T-helper 17 cell (primary cell): ENCODE measurements around the gene GLIS1. TPM values are rescaled to one million over a fixed set of nuclear protein-coding genes. Genes with fewer than 3 reads are reported as not detected.

Experiments
- ATAC-seq: fragments of 150-1000 bp; cut with Tn5 transposase; 2 replicates; pipeline ENCODE4 v1.10.0; 2021; ENCODE audit warnings: mild to moderate bottlenecking, moderate library complexity
- DNase-seq, 3 donors: peaks; one replicate each; pipeline versions ENCODE4 v3.0.0 to v3.0.0-alpha.2; 2020 to 2021
- H3K9me3 ChIP-seq: one replicate; pipeline ENCODE4 v1.7.0; 2013; ENCODE audit warnings: low read length, mild to moderate bottlenecking; ENCODE audit not compliant: control insufficient read depth, poor library complexity, severe bottlenecking
- H3K27ac Mint-ChIP-seq: one replicate; pipeline ENCODE4 v1.8.0; 2022; ENCODE audit warnings: mild to moderate bottlenecking, moderate library complexity, mixed read lengths
- H3K27me3 Mint-ChIP-seq: one replicate; pipeline ENCODE4 v1.8.0; 2022; ENCODE audit warnings: mixed read lengths
- H3K36me3 Mint-ChIP-seq: one replicate; pipeline ENCODE4 v1.8.0; 2022; ENCODE audit warnings: low read depth, mixed read lengths
- H3K4me1 Mint-ChIP-seq: one replicate; pipeline ENCODE4 v1.8.0; 2022; ENCODE audit warnings: mild to moderate bottlenecking, mixed read lengths
- H3K4me3 Mint-ChIP-seq: one replicate; pipeline ENCODE4 v1.8.0; 2022; ENCODE audit warnings: mild to moderate bottlenecking, moderate library complexity, mixed read lengths
- total RNA-seq, 4 donors: library from RNA in 2 of 4; stranded (reverse) in 2 of 4; gene quantifications; one replicate each; pipeline ENCODE4 v1.2.3 and lab custom pipeline; 2022 to 2026

GLIS1 gene
- total RNA-seq, 2 donors from 2014 or later = not detected

DNA sequence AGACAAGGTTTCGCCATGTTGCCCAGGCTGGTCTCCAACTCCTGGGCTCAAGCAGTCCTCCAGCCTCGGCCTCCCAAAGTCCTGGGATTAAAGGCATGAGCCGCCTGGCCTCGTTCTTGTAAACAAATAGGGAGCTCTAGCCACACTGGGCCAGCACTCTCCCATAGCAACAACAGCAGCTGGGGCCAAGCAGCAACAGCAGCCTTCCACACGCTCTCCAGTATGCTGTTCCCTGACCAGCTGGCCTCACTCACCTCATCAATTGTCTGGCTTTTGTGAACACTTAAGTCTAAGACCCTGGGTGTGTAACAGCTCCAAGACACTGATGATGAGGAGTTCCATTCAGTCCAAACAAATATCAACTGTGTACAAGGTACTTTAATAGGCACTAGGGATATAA, 16.9 kb upstream of the GLIS1 start:
- H3K9me3 ChIP-seq = no peaks in the 10 kb centered on the region
- H3K4me3 Mint-ChIP-seq = no peak overlapping the region
- H3K4me1 Mint-ChIP-seq = peaks cover 7% of the 10 kb centered on the region
- DNase-seq (no peak), ATAC-seq (no peak)
- H3K27ac Mint-ChIP-seq = no peak overlapping the region
- peaks cover 2% of the 10 kb centered on the region for H3K36me3 Mint-ChIP-seq
- H3K27me3 Mint-ChIP-seq = no peaks in the 10 kb centered on the region

DNA sequence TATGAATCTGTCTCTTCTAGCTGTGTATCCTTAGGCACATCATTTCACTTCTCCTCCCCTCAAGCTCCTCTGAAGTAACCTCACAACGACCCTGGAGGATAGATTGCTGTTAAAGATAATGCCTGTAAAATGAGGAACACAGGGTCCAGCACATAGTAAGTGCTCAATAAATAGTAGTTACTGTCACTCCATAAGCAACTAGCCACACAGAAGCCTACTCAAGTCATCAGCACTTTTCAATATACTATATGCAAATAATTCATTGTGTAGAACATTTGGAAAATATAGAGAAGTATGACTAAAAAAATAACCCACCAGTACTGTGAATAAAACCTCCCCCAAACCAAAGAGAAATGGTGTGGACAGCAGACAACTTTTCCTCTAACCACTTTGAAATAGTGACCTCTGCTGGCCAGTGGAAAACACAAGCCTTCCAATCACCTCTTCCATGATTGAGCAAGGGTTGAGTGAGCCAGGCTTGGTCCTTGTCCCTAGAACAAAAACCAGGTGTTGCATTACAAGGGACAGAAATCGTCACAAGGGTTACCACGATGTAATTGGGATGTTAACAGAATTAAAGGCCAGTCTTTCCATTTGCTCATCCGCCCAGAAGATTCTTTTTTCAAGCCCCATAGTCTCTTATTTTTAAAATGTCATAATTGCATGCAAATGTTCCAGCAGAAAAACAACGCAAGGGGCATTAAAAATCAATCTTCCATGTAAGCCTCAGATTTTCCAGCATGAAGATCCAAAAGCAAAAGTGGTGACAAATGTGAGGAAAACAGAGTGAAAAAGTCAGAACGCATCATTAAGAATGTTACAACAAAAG, 15.7 kb upstream of the GLIS1 start:
- Mint-ChIP-seq H3K4me3 (no peak overlapping the region), H3K27ac (no peak overlapping the region), H3K4me1 (peaks cover 7% of the 10 kb centered on the region), H3K36me3 (peaks cover 2% of the 10 kb centered on the region), H3K27me3 (no peaks in the 10 kb centered on the region)
- no peak for ATAC-seq
- H3K9me3 ChIP-seq = no peaks in the 10 kb centered on the region
- no peak for DNase-seq

DNA sequence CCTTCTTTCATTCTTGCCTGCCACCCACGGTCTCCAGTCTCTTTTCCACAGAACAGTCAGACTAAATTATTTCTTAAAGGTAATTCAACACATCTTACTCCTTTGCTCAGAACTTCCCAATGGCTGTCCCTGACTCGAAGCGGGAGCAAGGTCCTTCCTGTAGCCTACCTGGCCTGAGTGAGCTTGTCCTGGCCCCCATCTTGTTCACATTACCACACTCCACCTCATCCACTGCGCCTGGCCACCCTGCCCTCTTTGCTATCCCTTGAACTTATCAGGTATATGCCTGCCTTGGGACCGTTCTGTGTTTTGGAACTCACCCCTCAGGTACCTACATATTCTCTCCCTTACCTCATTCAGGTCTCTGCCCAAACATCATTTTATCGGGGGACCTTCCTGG, 13.3 kb upstream of the GLIS1 start:
- Mint-ChIP-seq H3K4me3 (no peak overlapping the region), H3K27ac (no peak overlapping the region), H3K27me3 (peaks cover 6% of the 10 kb centered on the region), H3K36me3 (peaks cover 2% of the 10 kb centered on the region), H3K4me1 (peaks cover 6% of the 10 kb centered on the region)
- DNase-seq = no peak
- no peak for ATAC-seq
- no peaks in the 10 kb centered on the region for H3K9me3 ChIP-seq

DNA sequence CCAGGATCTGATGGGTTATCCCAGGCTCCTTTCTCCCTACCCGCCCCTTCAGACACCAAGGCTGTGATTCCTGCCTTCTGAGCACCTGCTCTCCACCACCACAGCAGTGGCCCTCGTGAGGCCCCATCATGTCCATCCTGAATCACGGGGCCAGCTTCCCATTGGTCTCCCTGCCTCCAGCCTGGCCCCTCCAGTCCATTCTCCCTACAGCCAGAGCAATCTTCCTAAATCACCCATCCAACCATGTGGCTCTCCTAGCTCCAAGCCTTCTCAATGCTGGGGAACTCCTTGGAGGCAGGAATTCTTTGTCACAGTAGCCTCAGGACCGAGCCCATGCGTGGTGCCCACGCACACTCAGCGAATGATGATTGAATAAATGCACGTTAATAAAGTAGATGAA, 8.9 kb upstream of the GLIS1 start:
- peaks cover 6% of the 10 kb centered on the region for H3K27me3 Mint-ChIP-seq
- H3K36me3 Mint-ChIP-seq = peaks cover 4% of the 10 kb centered on the region
- no peak overlapping the region for H3K27ac Mint-ChIP-seq
- H3K4me3 Mint-ChIP-seq = no peak overlapping the region
- DNase-seq (no peak), ATAC-seq (no peak)
- peaks cover 6% of the 10 kb centered on the region for H3K4me1 Mint-ChIP-seq
- H3K9me3 ChIP-seq = no peaks in the 10 kb centered on the region

DNA sequence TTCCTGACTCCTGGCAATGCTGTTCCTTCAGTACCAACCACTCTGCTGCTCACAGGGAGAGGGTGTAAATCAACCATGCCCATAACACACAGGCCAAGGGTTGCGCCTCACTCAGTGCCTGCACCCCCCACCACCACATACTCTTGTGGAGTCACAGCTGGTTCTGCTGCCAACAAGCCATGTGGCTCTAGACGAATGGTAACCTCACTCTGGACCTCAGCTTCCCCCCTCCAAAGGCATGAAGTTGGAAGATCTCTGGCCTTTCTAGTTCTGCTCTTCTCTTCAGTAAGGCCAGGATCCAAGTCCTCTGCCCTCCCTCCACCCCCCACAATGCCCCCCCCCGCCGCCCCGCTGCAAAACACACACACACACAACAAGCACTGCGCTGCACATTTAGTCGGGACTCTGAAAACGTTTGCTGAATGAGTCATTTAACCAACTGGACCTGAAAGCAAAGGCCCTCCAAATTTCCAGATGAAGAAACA, 1.7 kb upstream of the GLIS1 start:
- ATAC-seq (no peak), DNase-seq (no peak)
- Mint-ChIP-seq H3K4me3 (no peak overlapping the region), H3K27ac (no peak overlapping the region), H3K4me1 (no peaks in the 10 kb centered on the region), H3K27me3 (peaks cover 15% of the 10 kb centered on the region), H3K36me3 (peaks cover 6% of the 10 kb centered on the region)
- H3K9me3 ChIP-seq = no peaks in the 10 kb centered on the region

DNA sequence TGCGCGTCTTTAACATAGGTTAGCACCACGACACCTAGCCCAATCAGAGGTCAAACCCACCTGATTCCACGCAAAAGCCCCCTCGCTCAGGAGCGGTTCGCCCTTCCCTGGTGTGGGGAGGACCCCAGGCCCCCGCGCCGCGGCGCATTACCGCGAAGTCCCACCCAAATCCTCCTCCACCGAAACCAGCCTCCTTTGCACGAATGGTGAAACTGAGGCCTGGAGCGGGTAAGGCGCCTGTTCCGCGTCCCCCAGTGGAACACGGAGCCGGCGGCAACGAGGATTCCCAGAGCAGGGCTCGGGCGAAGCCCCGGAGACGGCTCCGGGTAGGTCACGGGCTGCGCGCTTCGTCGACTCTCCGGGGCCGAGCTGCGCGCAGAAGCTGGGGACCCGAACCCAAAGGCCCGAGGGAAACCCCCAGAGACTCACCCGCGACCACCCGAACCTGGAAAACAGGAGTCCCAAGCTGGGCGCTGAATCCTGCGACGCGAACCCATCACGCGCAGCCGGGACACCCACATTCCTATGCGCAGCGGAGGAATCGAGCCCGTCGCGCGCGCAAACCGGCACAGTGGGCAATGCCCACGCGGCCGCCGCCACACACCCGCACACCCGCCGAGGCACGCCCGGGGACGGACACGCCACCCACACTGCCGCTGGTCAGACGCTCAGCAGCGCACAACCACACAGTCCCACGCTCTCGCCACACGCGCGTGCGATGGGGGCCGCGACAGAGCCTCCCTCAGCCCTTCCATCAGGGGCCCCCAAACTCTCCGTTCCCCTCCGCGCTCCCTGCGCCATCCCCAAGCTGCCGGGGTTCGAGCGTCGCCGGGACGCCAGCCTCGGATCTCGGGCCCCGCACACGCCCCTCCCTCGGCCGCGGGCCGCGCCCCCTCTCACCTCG, 507 bp downstream of the GLIS1 start:
- no peaks in the 10 kb centered on the region for H3K4me1 Mint-ChIP-seq
- no peak overlapping the region for H3K27ac Mint-ChIP-seq
- ATAC-seq = no peak
- H3K4me3 Mint-ChIP-seq = peak overlapping the region; percentile 61
- DNase-seq = no peak
- no peaks in the 10 kb centered on the region for H3K9me3 ChIP-seq
- peaks cover 37% of the 10 kb centered on the region for H3K27me3 Mint-ChIP-seq
- H3K36me3 Mint-ChIP-seq = peaks cover 4% of the 10 kb centered on the region

DNA sequence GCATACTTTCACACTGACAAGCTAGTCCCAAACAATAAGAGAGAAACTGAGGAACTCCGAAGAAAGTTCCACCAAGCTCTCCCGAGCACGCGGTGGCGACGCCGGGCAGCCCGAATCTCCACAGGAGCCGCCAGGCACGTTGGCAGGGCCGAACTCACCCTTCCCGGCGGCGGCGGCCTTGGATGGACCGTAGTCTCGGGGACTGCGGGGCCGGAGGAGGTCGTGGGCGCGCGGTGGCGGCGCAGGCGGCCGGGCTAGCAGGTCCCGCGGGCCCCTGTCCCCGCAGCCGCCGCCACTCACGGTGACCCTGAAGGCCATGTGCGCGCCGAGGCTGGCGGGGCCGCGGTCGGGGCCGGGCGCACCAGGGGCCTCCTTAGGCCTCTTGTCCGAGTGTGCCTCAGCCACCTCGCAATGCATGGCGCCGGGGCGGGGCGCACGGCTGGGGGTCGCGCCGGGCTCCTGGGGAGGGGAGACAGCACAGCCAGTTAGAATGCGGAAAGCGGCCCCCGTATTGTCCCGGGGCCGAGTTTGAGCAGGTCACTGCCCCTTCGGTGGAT, 1.2 kb downstream of the GLIS1 start:
- ATAC-seq = no peak
- H3K9me3 ChIP-seq = no peaks in the 10 kb centered on the region
- no peaks in the 10 kb centered on the region for H3K4me1 Mint-ChIP-seq
- DNase-seq = no peak
- peaks cover 4% of the 10 kb centered on the region for H3K36me3 Mint-ChIP-seq
- H3K27me3 Mint-ChIP-seq = peaks cover 38% of the 10 kb centered on the region
- H3K27ac Mint-ChIP-seq = no peak overlapping the region
- H3K4me3 Mint-ChIP-seq = peak overlapping the region; percentile 61

DNA sequence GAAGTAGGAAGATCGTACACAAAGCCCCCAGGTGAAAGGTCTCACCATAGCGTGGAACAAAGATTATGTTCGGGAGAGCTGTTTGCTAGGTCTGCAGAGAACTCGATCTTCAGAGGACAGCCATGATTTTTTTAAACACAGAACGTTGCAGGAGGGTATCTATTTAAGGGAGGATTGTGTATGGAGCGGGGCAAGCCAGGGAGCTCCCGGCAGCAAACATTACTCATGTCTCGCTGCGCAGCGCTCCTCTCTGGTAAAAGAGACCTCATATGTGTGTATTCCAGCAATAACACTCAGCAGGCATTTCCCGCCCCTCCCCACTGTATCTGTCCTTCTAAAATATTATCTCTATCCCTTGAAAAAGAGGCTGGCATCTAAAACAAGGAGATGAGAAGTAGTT, 2.7 kb downstream of the GLIS1 start:
- H3K36me3 Mint-ChIP-seq = no peaks in the 10 kb centered on the region
- H3K9me3 ChIP-seq = no peaks in the 10 kb centered on the region
- DNase-seq (no peak), ATAC-seq (no peak)
- H3K27ac Mint-ChIP-seq = no peak overlapping the region
- H3K27me3 Mint-ChIP-seq = peaks cover 45% of the 10 kb centered on the region
- no peak overlapping the region for H3K4me3 Mint-ChIP-seq
- no peaks in the 10 kb centered on the region for H3K4me1 Mint-ChIP-seq

DNA sequence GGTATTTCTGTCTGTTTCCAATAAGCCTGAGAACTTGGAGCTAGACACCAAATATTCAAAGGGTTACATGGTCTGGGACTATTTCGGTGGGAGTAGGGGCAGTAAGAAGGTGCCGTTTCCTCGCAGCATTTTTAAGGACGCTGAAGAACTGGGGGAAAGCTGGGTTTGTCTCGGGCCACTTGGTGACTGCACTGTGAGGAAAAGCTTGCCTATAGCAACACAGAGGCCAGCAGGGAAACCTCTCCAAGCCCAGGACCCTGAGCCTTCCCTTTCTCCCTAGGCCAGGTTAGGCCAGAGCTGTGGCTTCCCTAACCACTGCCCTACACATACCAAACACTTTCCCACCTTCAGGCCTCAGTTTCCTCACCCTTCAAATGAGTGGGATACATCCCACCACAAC, 3.3 kb downstream of the GLIS1 start:
- H3K9me3 ChIP-seq = no peaks in the 10 kb centered on the region
- no peak for DNase-seq
- Mint-ChIP-seq H3K4me3 (no peak overlapping the region), H3K36me3 (no peaks in the 10 kb centered on the region), H3K27ac (no peak overlapping the region), H3K27me3 (peaks cover 48% of the 10 kb centered on the region), H3K4me1 (no peaks in the 10 kb centered on the region)
- no peak for ATAC-seq

DNA sequence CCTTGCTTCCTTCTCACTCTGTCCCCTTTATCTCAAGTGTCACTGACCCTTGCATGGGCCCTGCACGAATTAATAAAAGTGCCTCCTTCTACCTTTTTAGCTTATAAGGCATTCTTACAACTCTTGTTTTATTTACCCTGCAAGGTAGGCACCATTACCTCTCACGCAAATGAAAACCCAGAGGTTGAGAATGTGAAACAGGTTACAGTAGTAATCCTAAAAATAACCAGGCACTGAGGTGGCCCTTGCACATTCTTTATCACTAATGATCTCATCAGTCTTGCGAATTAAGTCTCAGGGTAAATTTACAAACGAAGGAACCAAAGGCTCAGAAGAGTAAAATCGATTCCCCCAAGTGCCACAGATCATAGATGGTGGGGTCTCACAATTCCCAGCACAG, 3.7 kb downstream of the GLIS1 start:
- H3K36me3 Mint-ChIP-seq = no peaks in the 10 kb centered on the region
- no peak for DNase-seq
- H3K9me3 ChIP-seq = no peaks in the 10 kb centered on the region
- no peaks in the 10 kb centered on the region for H3K4me1 Mint-ChIP-seq
- no peak overlapping the region for H3K27ac Mint-ChIP-seq
- peaks cover 52% of the 10 kb centered on the region for H3K27me3 Mint-ChIP-seq
- ATAC-seq = no peak
- H3K4me3 Mint-ChIP-seq = no peak overlapping the region

DNA sequence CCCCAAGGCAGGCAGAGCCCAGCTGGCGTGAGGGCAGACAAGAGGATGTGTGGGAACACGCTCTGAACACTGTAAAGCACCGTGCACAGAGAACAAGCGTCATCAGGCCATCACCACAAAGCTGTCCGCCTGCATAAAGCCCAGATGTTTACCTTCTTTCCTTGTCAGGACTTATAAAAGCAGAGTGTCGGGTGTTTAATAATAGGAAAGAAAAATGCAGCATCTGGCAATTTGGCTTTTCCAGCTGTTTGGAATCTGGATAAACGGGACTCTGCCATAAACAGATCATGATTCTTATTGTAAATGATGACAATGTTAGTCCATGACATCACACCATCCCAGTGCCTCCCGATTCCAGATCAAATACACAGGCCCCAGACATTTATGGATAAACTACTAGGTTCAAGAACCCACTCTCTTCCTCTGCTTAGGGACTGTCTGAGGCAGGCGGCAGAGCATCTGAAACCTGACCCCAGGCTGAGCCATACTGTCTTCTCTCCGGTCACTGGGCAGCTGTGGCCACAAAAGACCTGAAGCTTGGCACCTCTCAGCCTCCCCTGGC, 4.2 kb downstream of the GLIS1 start:
- H3K27me3 Mint-ChIP-seq = peaks cover 51% of the 10 kb centered on the region
- ATAC-seq (no peak), DNase-seq (no peak)
- H3K9me3 ChIP-seq = no peaks in the 10 kb centered on the region
- H3K4me3 Mint-ChIP-seq = no peak overlapping the region
- H3K4me1 Mint-ChIP-seq = no peaks in the 10 kb centered on the region
- peak overlapping the region; percentile 27 for H3K27ac Mint-ChIP-seq
- no peaks in the 10 kb centered on the region for H3K36me3 Mint-ChIP-seq

DNA sequence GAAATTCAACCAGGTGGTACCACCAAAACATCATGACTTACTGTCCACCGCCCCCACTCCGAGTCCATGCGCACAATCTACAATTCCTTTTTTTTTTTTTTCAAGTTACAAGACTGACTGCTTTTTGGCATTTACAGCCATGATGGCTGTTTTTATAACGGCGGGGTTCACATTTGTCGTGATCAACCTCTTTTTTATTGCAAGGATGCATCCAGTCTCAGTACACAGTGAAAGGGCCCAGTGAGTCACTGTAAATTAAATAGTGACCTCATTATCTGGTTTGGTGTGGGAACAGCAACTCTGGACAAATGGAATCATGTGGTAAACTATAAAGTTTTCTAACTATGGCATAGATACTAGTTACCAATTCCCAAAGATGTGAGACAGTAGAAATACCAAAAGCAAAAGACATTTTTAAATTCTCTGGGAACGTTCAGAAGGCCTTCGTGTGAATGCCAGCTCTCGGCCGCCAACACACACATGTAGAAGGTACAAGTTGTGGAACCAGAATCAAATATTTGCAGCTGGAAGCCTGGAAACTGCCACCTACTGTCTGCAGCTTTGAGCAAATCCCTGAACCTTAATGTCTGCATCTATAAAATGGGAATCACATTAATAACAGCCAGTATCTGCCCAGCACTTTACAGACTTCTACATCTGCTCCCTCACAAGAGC, 4.9 kb downstream of the GLIS1 start:
- no peaks in the 10 kb centered on the region for H3K9me3 ChIP-seq
- DNase-seq (no peak), ATAC-seq (no peak)
- Mint-ChIP-seq H3K27ac (peak overlapping the region; percentile 27), H3K4me3 (no peak overlapping the region), H3K36me3 (no peaks in the 10 kb centered on the region), H3K4me1 (no peaks in the 10 kb centered on the region), H3K27me3 (peaks cover 50% of the 10 kb centered on the region)
